ENCODE results near the gene STAMBPL1. TPM values are rescaled to one million over a fixed set of nuclear protein-coding genes. Genes with fewer than 3 reads are reported as not detected.
A peak's percentile ranks its signal among the peaks of the same experiment; 100 is the strongest.

The STAMBPL1 gene
- polyA plus RNA-seq (2012; rRNA removed) = 25.1 and 32.6 TPM in 2 replicates
- 26.1 and 26.3 TPM in 2 replicates for polyA plus RNA-seq (2012; cell fraction: cytosol; rRNA removed)
- polyA plus RNA-seq (2012; cell fraction: nucleus; rRNA removed) = 44.5 and 93.2 TPM in 2 replicates

GRCh38 chr10:88879534-88880281, at the start of gene STAMBPL1:
Gene STAMBPL1, plus strand, starts transcription at chr10:88880245. Its CDS starts 21,464 bp downstream, at chr10:88901709.
- Histone ChIP-seq H3K4me2 (peak within 1 kb of the TSS; percentile 90), H3K27ac (ENCODE audit: low read depth in 2 of 2, low read length in 1 of 2) (peak within 1 kb of the TSS; percentile 91 to 96), H3K4me1 (ENCODE audit: control insufficient read depth in 1 of 2, insufficient read depth in 2 of 2, low read depth in 1 of 2, low read length in 1 of 2) (peaks cover 20 to 27% of the 10 kb centered on the region in 2 experiments; a peak in 3 of 4 replicates), H4K20me1 (ENCODE audit: insufficient read depth) (no peaks in the 10 kb centered on the region), H3K9me2 (no peaks in the 10 kb centered on the region), H3K9me3 (no peaks in the 10 kb centered on the region), H3K79me2 (ENCODE audit: insufficient read depth) (peaks cover 36% of the 10 kb centered on the region), H3K27me3 (ENCODE audit: insufficient read depth) (no peaks in the 10 kb centered on the region), H3K9ac (peak within 1 kb of the TSS; percentile 84), H2AFZ (ENCODE audit: low read depth) (peak within 1 kb of the TSS; percentile 89), H3K4me3 (ENCODE audit: low read depth in 2 of 2, low read length in 1 of 2) (peak within 1 kb of the TSS; percentile 79 to 89), H3F3A (replicated peaks; ENCODE audit: insufficient read depth) (peaks cover 45% of the 10 kb centered on the region), H3K36me3 (replicated peaks in 1 of 2; ENCODE audit: control insufficient read depth in 1 of 2, insufficient read depth in 2 of 2, low read length in 1 of 2) (no peaks in the 10 kb centered on the region)
- POLR2A ChIA-PET = interaction anchor here (2.0 kb wide), 1 partner anchor 53 kb away, joined by 7 read pairs; no protein-coding TSS in a partner anchor
- 26% methylated on average over 11 of the region's 26 CpGs for whole genome bisulfite sequencing (ENCODE audit: low lambda C conversion rate)
- TF ChIP-seq YY1 (IDR thresholded peaks at IDR 0.05; ENCODE audit: low read depth) (0 out of 2 replicates have a peak, but pooled peaks have one; percentile 22), EZH2phosphoT487 (IDR thresholded peaks at IDR 0.05; ENCODE audit: borderline replicate concordance, low read depth) (no peak), RXRA (IDR thresholded peaks at IDR 0.05; ENCODE audit: borderline replicate concordance, low read depth) (no peak), TAF1 (IDR thresholded peaks at IDR 0.05; ENCODE audit: borderline replicate concordance, low read depth, low read length) (peak; percentile 72), REST (IDR thresholded peaks at IDR 0.05; ENCODE audit: low read depth, low read length) (0 out of 2 replicates have a peak, but pooled peaks have one; percentile 10), NFIC (IDR thresholded peaks at IDR 0.05; ENCODE audit: borderline replicate concordance) (0 out of 2 replicates have a peak, but pooled peaks have one; percentile 7), RAD21 (IDR thresholded peaks at IDR 0.05; ENCODE audit: low read length) (0 out of 2 replicates have a peak, but pooled peaks have one; percentile 2)
- TF ChIP-seq, protein P1, sequence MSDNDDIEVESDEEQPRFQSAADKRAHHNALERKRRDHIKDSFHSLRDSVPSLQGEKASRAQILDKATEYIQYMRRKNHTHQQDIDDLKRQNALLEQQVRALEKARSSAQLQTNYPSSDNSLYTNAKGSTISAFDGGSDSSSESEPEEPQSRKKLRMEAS (IDR thresholded peaks at IDR 0.05; ENCODE audit: low read depth) = 0 out of 2 replicates have a peak, but pooled peaks have one; percentile 19
- no peak for DNase-seq
- CTCF ChIA-PET = interaction anchor here (0.6 to 5.0 kb wide), 8 partner anchors 9 to 415 kb away, joined by 3 to 32 read pairs (median 5); no protein-coding TSS in a partner anchor

GRCh38 chr10:88830643-88831268, 49.3 kb upstream of the STAMBPL1 start:
- ChIA-PET CTCF (interaction anchor here (1.4 to 12.7 kb wide), 4 partner anchors 21 to 266 kb away, joined by 4 to 425 read pairs (median 6); no protein-coding TSS in a partner anchor), POLR2A (no interaction called here)
- Histone ChIP-seq H3K27ac (ENCODE audit: low read depth in 2 of 2, low read length in 1 of 2) (no peak overlapping the region), H4K20me1 (ENCODE audit: insufficient read depth) (no peaks in the 10 kb centered on the region), H3K36me3 (replicated peaks in 1 of 2; ENCODE audit: control insufficient read depth in 1 of 2, insufficient read depth in 2 of 2, low read length in 1 of 2) (no peaks in the 10 kb centered on the region), H3K4me1 (ENCODE audit: control insufficient read depth in 1 of 2, insufficient read depth in 2 of 2, low read depth in 1 of 2, low read length in 1 of 2) (peaks cover 0 to 2% of the 10 kb centered on the region in 2 experiments; a peak in 1 of 4 replicates), H3K9ac (no peak overlapping the region), H3K79me2 (ENCODE audit: insufficient read depth) (no peaks in the 10 kb centered on the region), H3K27me3 (ENCODE audit: insufficient read depth) (no peaks in the 10 kb centered on the region), H3K9me3 (no peaks in the 10 kb centered on the region), H3F3A (replicated peaks; ENCODE audit: insufficient read depth) (no peaks in the 10 kb centered on the region), H3K9me2 (no peaks in the 10 kb centered on the region), H2AFZ (ENCODE audit: low read depth) (no peak overlapping the region), H3K4me3 (ENCODE audit: low read depth in 2 of 2, low read length in 1 of 2) (no peak overlapping the region), H3K4me2 (no peak overlapping the region)
- WGBS (ENCODE audit: low lambda C conversion rate) = 84% methylated on average over 9 of the region's 9 CpGs
- TF ChIP-seq TCF12 (IDR thresholded peaks at IDR 0.05) (no peak), CHD2 (IDR thresholded peaks at IDR 0.05; ENCODE audit: low read length, partially characterized antibody) (no peak), ZBTB33 (IDR thresholded peaks at IDR 0.05; ENCODE audit: borderline replicate concordance, low read depth) (no peak), RXRA (IDR thresholded peaks at IDR 0.05; ENCODE audit: borderline replicate concordance, low read depth) (no peak)
- no peak for DNase-seq

All from SK-N-SH (cell line).